Urinary bladder (tissue), 4 donors: Measurements from ENCODE around the gene AIF1. TPM values are rescaled to one million over a fixed set of nuclear protein-coding genes. Genes with fewer than 3 reads are reported as not detected.

ENCODE experiments used
- DNase-seq: peaks from one replicate; pipeline ENCODE4 v3.0.0-alpha.2; 2015; ENCODE audit errors: extremely low spot score
- H3K27ac ChIP-seq: one replicate; pipeline ENCODE4 v1.5.1; 2013; ENCODE audit warnings: low read depth, mild to moderate bottlenecking, moderate library complexity
- H3K36me3 ChIP-seq: one replicate; pipeline ENCODE4 v1.6.1; 2013; ENCODE audit warnings: mild to moderate bottlenecking, moderate library complexity; ENCODE audit not compliant: insufficient read depth
- H3K4me1 ChIP-seq: one replicate; pipeline ENCODE4 v1.6.1; 2013; ENCODE audit warnings: mild to moderate bottlenecking, moderate library complexity; ENCODE audit not compliant: insufficient read depth
- H3K4me3 ChIP-seq: one replicate; pipeline ENCODE4 v1.5.1; 2013; ENCODE audit warnings: low read depth, low read length
- WGBS: extraction: QIAGEN DNeasy Blood & Tissue Kit; methylation state at CpG from one replicate; pipeline ENCODE4 v1.1.7; 2013; 5-methylcytosine and 5-hydroxymethylcytosine counted together
- polyA plus RNA-seq: library from polyadenylated mRNA; stranded (reverse); fragments of 200-250 nt; gene quantifications from one replicate; pipeline ENCODE4 v1.2.3, GENCODE V29; 2013
- total RNA-seq: library from RNA; depleted of rRNA; stranded (reverse); fragments of >200 nt; gene quantifications from one replicate; pipeline ENCODE4 v1.2.3, GENCODE V29; 2014
- donor health status: healthy with polysubstance abuse.
- donor health status: healthy.

Gene AIF1
- total and polyA plus RNA-seq, 2 donors, result 41.7 to 42.6 TPM

DNA sequence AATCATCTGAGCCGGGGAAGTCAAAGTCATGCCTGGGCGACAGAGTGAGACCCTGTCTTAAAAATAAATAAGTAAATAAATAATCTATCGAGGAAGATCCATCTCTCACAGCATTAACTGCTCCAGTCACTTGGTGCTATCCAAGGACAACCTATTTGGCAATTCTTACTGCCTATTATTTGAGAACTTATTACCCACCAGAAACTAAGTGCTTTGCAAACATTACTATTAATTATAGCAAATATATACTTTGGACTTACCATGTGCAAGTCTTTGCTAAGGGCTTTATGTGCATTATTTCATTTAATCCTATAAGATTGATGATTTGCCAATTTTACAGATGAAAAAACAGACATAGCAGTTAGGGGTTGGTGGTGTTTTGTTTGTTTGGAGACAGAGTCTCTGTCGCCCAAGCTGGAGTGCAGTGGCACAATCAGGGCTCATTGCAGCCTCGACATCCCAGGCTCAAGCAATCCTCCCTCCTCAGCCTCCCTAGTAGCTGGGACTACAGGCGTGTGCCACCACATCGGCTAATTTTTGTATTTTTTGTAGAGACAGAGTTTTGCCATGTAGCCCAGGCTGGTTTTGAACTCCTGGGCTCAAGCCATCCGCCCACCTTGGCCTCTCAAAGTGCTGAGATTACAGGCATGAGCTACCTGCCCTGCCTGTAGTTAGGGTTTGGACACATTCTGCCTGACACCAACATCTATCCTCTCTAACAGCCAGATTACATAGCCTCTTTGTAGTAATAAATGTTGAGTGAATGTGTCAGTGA, 39.7 kb downstream of the AIF1 start:
- 94% methylated on average over 8 of the region's 8 CpGs for WGBS
- H3K36me3 ChIP-seq, result no peaks in the 10 kb centered on the region
- no peak for DNase-seq
- H3K4me3 ChIP-seq, result no peak overlapping the region
- no peak overlapping the region for H3K27ac ChIP-seq
- peaks cover 3% of the 10 kb centered on the region for H3K4me1 ChIP-seq

DNA sequence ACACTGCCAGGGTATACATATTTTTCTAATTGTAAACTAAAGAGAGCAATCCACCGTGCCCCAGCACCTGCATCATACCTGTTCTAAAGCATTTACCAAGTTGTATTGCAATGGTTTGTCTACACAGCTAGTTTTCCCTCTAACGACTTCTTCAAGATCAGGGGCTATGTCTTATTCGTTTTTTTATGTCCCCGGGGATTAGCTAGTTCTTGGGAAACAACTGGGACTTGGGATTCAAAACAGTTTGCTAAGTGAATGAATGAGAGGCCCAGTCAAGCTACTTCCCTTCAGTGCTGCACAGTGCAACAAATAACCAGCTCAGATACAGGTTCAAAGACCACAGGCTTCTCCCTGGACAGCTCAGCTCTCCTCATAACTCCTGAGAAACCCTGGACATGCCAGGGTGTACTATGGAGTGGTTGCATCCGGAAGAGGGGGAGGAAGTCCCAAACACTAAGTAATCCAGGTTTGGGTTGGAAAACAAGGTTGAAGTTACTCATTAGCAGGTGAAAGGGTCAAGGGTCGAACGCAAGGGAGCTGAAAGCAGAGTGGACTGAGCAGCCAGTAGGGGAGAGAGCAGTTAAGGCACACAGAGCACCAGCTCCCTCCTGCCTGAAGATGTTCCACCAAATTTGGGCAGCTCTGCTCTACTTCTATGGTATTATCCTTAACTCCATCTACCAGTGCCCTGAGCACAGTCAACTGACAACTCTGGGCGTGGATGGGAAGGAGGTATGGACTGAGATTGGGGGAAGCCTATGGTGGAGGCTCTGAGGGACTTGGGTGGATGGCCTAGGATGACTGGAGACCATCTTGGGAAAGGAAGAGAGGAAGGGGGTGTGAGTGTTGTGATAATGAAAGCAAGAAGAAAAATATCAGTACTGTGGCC, 40.6 kb downstream of the AIF1 start, which contains the start of gene APOM:
Gene APOM (plus strand): TSS at position 546 of the 889 bp plus-strand sequence. CDS start 73 bp downstream, at position 619.
- WGBS, result 86% methylated on average over 8 of the region's 8 CpGs
- DNase-seq, result no peak
- peaks cover 3% of the 10 kb centered on the region for H3K4me1 ChIP-seq
- H3K27ac ChIP-seq, result no peak within 1 kb of the TSS
- H3K4me3 ChIP-seq, result no peak within 1 kb of the TSS
- no peaks in the 10 kb centered on the region for H3K36me3 ChIP-seq

DNA sequence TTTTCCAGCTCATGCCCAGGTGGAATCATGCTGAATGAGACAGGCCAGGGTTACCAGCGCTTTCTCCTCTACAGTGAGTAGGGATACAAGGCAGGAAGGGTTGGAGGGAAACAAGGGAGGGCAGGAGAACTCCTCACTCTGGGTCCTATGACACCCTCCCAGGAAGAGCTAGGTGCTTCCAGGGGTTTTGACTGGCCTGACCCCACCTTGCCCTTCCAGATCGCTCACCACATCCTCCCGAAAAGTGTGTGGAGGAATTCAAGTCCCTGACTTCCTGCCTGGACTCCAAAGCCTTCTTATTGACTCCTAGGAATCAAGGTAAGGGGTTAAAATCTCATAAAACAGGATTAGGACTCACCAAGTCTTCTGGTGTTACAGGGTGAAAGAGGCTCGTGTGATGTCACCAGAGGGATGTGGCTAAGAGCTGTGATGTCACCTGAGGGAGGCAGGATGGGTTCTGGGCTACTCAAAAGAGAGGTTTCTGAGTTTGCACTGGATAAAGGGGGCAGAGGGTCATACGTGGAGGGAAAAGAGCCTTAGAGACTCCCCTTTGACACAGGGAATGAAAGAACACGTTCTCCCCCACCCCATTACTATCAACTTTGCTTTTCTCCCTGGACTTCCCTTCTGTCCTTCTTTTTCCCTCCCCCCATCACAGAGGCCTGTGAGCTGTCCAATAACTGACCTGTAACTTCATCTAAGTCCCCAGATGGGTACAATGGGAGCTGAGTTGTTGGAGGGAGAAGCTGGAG, 42.5 kb downstream of the AIF1 start:
- Histone ChIP-seq H3K4me1 (peaks cover 3% of the 10 kb centered on the region), H3K36me3 (no peaks in the 10 kb centered on the region), H3K27ac (no peak overlapping the region), H3K4me3 (no peak overlapping the region)
- DNase-seq, result no peak
- 73% methylated on average over 6 of the region's 6 CpGs for WGBS

DNA sequence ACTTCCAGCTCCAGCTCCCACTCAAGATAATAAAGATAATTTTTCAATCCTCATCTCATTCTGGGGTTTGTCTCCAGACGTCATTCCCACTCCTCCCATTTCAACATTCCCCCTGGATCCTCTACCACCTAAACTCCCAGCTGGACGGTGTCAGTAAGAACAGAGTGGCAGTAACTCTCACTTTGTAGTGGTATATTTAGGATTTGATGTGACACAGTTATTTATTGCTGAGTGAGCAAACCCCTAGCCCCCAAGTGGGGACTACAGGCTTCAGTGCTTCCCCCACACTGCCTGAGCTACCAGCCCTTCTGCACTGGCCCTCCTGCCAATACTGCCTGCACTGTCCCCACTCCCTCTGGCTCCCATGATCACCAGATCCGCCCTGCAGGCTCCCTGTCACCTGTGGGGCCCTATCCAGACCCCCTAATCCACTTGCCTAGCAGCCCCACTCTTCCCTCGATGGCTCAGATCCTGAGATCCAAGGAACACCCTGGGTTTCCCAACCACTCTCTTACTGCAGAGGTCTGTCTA, 43.2 kb downstream of the AIF1 start:
- 78% methylated on average over 4 of the region's 4 CpGs for WGBS
- Histone ChIP-seq H3K4me1 (peaks cover 3% of the 10 kb centered on the region), H3K27ac (no peak overlapping the region), H3K4me3 (no peak overlapping the region), H3K36me3 (no peaks in the 10 kb centered on the region)
- DNase-seq, result no peak

DNA sequence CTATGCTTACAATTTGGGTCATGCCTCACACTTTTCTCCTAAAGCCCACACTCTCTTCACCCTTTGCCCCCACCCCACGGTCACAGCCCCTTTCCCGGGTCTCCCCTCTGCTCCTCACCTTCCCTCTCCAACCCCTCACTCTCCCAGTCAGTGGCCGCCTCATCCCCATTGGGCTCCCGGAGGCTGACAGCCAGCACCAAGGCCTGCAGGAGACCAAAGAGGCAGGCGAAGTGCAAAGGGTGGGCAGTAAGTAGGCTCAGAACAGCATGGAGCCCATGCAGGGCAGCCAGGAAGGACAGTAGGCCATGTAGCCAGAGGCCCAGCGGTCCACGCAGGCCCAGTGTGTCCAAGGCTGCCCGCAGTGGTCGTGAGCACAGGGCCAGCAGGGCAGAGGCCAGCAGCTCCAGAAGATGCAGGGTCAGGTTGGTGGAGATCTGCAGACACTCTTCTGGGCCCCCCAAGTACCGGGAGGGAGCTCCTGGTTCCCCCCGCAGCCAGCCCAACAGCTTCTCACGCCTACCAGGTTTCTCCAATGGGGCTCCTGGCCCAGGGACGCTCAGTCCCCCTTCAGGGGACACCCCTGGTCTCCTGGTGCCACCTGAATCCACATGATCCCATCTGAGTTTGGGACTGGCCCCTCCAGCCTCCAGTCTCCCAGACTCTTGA, 44.1 kb downstream of the AIF1 start:
- Histone ChIP-seq H3K27ac (no peak overlapping the region), H3K4me3 (peak overlapping the region; percentile 21), H3K36me3 (no peaks in the 10 kb centered on the region), H3K4me1 (peaks cover 3% of the 10 kb centered on the region)
- no peak for DNase-seq
- 83% methylated on average over 13 of the region's 13 CpGs for WGBS

DNA sequence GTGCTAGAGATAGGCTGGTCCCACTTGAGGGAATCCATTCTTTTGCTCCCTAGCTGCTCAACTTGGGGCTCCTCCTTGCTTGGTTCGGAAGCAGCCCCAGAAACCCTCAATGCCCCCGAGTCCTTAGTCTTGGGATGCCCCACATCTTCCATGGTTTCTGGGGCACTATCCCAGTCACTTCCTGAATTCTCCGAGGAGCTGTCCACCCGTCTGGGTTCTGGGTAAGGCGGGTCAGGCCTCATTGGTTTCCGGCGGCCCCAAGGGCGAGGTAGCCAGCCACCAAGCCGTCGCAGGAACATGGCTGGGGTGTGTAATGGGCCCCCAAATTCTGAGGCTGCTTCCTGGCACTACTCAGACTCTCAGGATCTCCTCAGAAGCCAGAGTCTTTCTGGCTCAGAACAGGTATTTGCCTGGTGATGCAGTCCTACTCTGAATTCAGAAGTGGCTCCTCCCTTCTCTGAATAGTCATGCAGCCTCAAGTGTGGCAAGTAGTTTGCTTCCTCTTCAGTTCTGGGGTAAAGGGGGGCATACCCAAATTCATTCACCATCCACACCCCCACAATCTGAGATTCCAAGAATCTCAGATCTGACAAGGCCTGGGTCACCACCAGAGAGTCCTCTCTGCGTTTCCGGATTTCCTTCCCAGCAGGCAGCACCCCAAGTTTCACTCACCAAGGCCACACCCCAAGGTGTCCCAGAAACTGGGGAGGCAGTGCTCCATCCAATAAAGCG, 44.8 kb downstream of the AIF1 start:
- 21% methylated on average over 13 of the region's 13 CpGs for WGBS
- DNase-seq, result no peak
- Histone ChIP-seq H3K4me1 (peaks cover 3% of the 10 kb centered on the region), H3K27ac (peak overlapping the region; percentile 92), H3K36me3 (no peaks in the 10 kb centered on the region), H3K4me3 (peak overlapping the region; percentile 81)

DNA sequence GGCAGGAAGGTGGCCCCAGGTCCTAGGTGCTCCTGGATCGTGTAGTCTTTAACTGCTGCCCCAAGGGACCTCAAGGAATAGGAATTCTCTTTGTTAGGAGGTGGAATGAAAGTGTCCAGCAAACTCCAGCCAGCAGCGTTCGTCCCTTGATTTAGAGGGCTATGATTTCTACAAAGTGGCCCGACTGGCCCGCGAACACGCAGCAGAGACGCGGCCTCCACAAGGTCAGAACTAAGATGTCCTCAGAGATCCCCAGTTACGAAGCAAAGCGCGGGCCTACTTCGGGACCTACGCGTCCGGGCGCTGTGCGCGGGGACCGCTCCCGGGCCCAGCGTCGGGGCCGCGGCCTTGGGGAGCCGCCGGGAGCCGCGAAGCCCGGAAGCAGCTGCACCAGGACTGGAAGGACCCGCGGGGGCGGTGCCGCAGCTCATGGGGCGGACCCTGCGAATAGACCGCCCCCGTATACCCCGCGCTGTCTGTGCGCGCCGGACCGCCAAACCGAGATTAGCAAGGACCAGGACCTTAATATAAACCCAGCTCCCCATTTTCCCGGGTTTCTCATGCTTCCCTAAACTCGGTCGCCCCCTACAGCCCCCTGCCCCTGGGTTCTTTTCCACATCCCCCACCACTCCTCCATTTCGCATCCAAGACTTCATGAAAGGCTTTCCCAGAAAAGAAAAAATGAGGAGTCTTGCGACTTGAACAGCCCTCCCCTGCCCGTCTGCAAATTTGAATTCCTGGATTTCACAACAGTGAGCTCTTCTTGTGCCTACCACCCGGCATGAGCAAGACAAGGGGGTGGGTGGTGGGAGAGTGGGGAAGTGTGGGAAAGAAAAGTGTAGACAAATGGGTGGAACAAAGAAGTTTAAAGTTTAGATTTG, 45.6 kb downstream of the AIF1 start, which contains the start of gene C6orf47:
Gene C6orf47 (minus strand): TSS at position 398 of the 881 bp plus-strand sequence. CDS start 831 bp downstream, outside the sequence.
- peak; percentile 54 for DNase-seq
- under 1% methylated on average over 52 of the region's 52 CpGs for WGBS
- Histone ChIP-seq H3K36me3 (no peaks in the 10 kb centered on the region), H3K4me3 (peak within 1 kb of the TSS; percentile 81), H3K4me1 (peaks cover 3% of the 10 kb centered on the region), H3K27ac (peak within 1 kb of the TSS; percentile 92)

DNA sequence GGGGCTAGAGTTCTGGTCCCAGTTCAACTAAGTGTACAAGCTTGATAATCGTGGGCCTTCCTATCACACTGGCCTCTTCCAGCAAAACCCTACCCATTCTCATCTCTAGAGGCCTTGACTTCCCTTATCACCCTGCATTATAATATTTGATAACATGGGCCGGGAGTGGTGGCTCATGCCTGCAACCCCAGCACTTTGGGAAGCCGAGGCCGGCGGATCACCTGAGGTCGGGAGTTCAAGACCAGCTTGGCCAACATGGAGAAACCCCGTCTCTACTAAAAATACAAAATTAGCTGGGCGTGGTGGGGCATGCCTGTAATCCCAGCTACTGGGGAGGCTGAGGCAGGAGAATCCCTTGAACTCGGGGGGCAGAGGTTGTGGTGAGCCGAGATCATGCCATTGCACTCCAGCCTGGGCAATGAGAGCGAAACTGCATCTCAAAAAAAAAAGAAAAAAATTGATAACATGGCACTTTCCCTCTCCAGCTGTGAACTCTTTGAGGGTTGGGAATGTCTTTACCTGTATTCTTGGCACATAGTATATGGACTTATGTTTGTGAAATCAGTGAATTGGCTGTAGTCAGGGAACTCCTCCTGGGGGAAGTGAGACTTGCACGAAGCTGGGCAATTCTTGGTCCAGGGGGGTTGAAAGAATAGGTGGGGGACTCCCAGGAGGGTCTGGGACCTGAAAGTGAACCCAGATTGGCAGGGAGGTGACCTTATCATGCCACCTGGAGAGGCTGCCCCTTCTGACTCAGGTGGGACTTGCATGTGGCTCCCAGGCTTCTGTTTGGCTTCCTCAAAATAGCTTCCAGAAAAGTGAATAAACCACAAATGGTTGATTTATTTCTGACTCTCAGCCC, 46.5 kb downstream of the AIF1 start:
- Histone ChIP-seq H3K27ac (peak overlapping the region; percentile 92), H3K36me3 (no peaks in the 10 kb centered on the region), H3K4me3 (peak overlapping the region; percentile 81), H3K4me1 (peaks cover 3% of the 10 kb centered on the region)
- DNase-seq, result no peak
- 75% methylated on average over 12 of the region's 12 CpGs for WGBS

DNA sequence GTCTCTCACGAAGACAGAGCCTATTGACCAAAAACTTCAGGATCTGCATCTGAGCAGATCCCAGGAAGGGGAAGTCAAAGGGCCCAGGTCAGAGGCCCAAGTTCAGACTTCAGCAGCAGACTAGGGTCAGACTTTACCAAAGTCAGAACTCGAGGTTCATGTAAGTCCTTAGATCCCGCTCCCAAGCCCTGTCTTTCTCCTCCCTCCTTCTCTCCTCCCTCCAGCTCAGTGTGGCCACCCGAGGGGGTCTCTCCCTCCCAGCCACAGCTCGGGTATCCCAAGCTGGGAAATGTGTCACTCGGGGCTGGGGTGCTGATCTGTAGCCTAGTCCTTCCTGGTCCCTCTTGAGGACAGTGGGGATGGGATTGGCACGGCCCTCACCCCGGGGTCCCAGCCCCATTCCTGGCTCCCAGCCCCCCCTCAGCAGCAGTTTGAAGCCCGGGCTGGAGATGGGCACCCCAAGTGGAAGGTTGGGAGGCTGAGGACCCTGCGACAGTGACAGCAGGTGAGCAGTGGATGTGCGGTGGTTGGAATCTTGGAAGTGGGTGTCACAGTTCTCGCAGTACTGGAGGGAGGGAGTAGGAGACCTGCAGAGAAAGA, 47.2 kb downstream of the AIF1 start:
- H3K27ac ChIP-seq, result no peak overlapping the region
- no peak for DNase-seq
- H3K36me3 ChIP-seq, result no peaks in the 10 kb centered on the region
- H3K4me3 ChIP-seq, result no peak overlapping the region
- 90% methylated on average over 12 of the region's 12 CpGs for WGBS
- peaks cover 3% of the 10 kb centered on the region for H3K4me1 ChIP-seq

DNA sequence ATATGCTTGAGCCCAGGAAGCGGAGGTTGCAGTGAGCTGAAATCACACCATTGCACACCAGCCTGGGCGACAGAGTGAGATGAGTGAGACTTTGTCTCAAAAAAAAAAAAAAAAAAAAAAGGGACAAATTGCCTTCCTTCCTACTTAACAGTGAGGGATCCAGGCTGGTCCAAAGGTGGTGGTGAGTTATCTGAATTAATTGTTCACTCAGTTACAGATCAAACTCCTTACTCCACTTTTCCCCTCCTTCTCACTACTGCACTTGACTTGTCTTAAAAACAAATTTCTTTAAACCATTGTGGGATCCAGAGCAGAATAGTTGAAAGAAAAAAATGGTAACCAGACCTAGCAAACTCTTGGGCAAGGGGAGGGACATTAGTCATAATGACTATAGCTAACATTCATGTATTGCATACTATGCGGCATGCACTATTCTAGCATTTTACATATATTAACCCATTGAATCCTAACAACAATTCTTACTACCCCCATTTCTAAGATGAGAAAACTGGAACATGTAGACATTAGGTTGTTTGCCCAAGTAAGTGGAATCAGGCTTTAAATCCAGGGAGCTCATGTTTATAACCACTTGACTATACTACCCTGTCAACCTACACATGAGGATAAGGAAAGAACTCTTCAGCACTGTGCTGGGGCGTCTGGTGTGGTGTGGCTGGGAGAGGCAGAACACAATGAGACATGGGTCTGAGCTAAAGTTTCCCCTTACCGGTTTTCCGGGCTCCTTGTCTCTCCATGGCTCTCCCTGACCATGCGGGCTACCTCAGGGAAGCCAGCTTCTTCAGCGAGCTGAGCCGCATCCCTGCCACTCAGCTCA, 48.3 kb downstream of the AIF1 start:
- no peak for DNase-seq
- WGBS, result 56% methylated on average over 9 of the region's 9 CpGs
- peak overlapping the region; percentile 49 for H3K27ac ChIP-seq
- H3K36me3 ChIP-seq, result no peaks in the 10 kb centered on the region
- H3K4me3 ChIP-seq, result peak overlapping the region; percentile 80
- peaks cover 3% of the 10 kb centered on the region for H3K4me1 ChIP-seq
